Stomach (tissue), 4 donors: ENCODE results near the gene EVC.

Source experiments
- POLR2A ChIP-seq, 4 donors: fragments of 450-650 bp; IDR thresholded peaks; one replicate each; pipeline ENCODE4 v1.6.1; 2016; ENCODE audit warnings: antibody characterized with exemption in 4 of 4, control low read depth in 2 of 4, mild to moderate bottlenecking in 1 of 4, moderate library complexity in 1 of 4
- POLR2AphosphoS5 ChIP-seq, 3 donors: sonication (generic); formaldehyde crosslinking; IDR thresholded peaks; one replicate each; pipeline ENCODE4 v1.6.1; 2016; ENCODE audit warnings: antibody characterized with exemption in 3 of 3
- TF ChIP-seq, protein P1 (sequence below), 7 experiments: fragments of 450-650 bp in 4 of 7; fragments of 200-600 bp in 3 of 7; sonication (generic) in 3 of 7; IDR thresholded peaks; one replicate each; pipeline ENCODE4 v1.5.1; 2016 to 2019; ENCODE audit warnings: antibody characterized with exemption in 7 of 7, control low read depth in 2 of 7, mild to moderate bottlenecking in 1 of 7

DNA sequence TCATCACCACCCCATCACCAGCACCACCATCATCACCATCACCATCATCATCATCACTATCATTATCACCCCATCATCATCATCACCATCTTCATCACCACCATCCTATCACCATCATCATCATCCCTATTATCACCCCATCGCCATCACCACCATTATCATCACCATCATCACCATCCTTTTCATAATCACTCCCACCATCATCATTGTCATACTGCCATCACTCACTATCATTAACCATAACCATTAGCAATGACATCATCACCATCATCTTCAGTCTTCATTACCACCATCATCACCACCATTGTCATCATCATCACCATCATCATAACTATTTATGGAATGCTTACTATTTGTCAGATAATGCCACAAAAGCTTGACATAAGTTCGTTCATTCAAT, 146.2 kb downstream of the EVC start:
- TF ChIP-seq POLR2AphosphoS5 (IDR thresholded peaks at IDR 0.05) (no peak), POLR2A (IDR thresholded peaks at IDR 0.05) (no peak)
- TF ChIP-seq, protein P1, sequence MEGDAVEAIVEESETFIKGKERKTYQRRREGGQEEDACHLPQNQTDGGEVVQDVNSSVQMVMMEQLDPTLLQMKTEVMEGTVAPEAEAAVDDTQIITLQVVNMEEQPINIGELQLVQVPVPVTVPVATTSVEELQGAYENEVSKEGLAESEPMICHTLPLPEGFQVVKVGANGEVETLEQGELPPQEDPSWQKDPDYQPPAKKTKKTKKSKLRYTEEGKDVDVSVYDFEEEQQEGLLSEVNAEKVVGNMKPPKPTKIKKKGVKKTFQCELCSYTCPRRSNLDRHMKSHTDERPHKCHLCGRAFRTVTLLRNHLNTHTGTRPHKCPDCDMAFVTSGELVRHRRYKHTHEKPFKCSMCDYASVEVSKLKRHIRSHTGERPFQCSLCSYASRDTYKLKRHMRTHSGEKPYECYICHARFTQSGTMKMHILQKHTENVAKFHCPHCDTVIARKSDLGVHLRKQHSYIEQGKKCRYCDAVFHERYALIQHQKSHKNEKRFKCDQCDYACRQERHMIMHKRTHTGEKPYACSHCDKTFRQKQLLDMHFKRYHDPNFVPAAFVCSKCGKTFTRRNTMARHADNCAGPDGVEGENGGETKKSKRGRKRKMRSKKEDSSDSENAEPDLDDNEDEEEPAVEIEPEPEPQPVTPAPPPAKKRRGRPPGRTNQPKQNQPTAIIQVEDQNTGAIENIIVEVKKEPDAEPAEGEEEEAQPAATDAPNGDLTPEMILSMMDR (IDR thresholded peaks at IDR 0.05), result no peak
